Activated T-cell treated with anti-CD3 and anti-CD28 coated beads for 24 hours (primary cell): ENCODE measurements around the gene ATN1.

Source experiments
- DNase-seq: peaks from one replicate; pipeline ENCODE4 v3.0.0-alpha.2; 2020; ENCODE audit warnings: low read depth

ATN1 gene

GRCh38 chr12:6957741-6958608 is 30.2 kb downstream of the ATN1 start:
- DNase-seq = no peak

- DNase-seq = no peak
These were observed 30.9 kb downstream of the ATN1 start for GRCh38 chr12:6958609-6959057.

GRCh38 chr12:6959058-6959804 is 31.5 kb downstream of the ATN1 start:
- no peak for DNase-seq

- no peak for DNase-seq
These were observed 32.2 kb downstream of the ATN1 start for GRCh38 chr12:6959805-6960592.

GRCh38 chr12:6960593-6961277 is 33.0 kb downstream of the ATN1 start:
- no peak for DNase-seq

- peak; percentile 91 for DNase-seq
These were observed 33.5 kb downstream of the ATN1 start for GRCh38 chr12:6961278-6961694.

- no peak for DNase-seq
These were observed 34.0 kb downstream of the ATN1 start for GRCh38 chr12:6961695-6962284.

GRCh38 chr12:6962285-6963015 is 34.7 kb downstream of the ATN1 start:
- no peak for DNase-seq

- no peak for DNase-seq
These were observed 35.4 kb downstream of the ATN1 start for GRCh38 chr12:6963016-6963731.

GRCh38 chr12:6963791-6964413 is 36.1 kb downstream of the ATN1 start:
- DNase-seq = no peak

- no peak for DNase-seq
These were observed 36.9 kb downstream of the ATN1 start for GRCh38 chr12:6964605-6965025.

- peak; percentile 86 for DNase-seq
These were observed 37.4 kb downstream of the ATN1 start for GRCh38 chr12:6965026-6965661.

GRCh38 chr12:6965714-6966113 is 38.0 kb downstream of the ATN1 start:
- DNase-seq = no peak

GRCh38 chr12:6966351-6966750 is 38.6 kb downstream of the ATN1 start:
- DNase-seq = no peak

GRCh38 chr12:6967651-6968100 is 39.9 kb downstream of the ATN1 start:
- DNase-seq = no peak

GRCh38 chr12:6968426-6968825 is 40.7 kb downstream of the ATN1 start:
- no peak for DNase-seq

GRCh38 chr12:6970096-6970527 is 42.4 kb downstream of the ATN1 start:
- DNase-seq = no peak

- DNase-seq = no peak
These were observed 46.4 kb downstream of the ATN1 start for GRCh38 chr12:6974180-6974579.
